GM21619 (cell line): ENCODE data around the gene DHX57.
"Not testable (repeated sequence)": the region's sequence is repeated elsewhere in the genome, so short reads cannot be mapped to it uniquely, and the experiment has no call there.

Experiments used
- ATAC-seq: cut with Tn5 transposase; IDR thresholded peaks from one replicate; pipeline ENCODE4 v1.9.1; 2021; ENCODE audit not compliant: unreplicated experiment

The DHX57 gene

DNA sequence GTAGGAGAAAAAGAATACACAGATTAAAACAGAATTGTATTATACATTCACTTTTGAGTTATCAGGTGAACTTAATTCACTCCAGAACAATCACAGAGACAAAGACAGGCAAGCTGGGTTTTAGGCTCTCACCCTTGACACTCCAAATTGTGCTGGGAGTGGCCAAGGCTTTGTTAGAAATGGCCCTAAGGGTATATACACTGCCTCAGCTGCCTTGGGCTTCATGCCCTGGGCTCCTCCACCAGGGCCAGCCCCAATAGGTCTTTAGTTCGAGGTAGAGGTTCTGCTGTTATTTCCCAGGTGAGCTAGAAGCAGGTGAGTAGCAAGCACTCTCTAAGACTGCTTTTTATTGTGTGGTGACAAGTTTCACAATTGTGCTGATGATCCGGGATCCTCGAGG lies 77.8 kb downstream of the DHX57 start:
- no peak for ATAC-seq

DNA sequence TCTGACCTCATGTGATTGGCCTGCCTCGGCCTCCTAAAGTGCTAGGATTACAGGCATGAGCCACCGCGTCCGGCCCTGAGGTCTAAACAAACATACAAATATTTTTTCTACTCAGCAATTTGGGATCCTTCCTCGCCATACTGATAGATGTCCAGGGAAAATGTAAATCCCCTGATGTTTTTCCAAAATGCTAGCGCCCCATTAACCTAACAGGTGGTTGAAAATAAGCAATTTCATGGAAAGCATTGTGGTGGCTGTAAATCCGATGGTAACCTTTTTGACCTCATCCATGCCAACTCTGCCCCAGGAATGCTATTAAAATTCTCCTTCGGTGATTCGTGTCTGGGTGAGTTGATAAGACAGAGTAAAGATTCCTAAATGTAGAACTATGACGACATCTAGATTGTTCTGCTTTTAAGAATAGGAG lies 78.5 kb downstream of the DHX57 start:
- no peak for ATAC-seq

DNA sequence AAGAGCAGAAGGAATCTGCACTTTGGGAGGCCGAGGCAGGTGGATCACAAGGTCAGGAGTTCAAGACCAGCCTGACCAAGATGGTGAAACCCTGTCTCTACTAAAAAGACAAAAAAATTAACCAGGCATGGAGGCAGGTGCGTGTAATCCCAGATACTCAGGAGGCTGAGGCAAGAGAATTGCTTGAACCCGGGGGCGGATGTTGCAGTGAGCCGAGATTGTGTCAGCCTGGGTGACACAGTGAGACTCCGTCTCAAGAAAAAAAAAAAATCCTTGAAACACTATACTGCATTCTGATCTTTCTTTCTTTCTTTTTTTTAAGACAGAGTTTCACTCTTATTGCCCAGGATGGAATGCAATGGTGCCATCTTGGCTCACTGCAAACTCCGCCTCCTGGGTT lies 80.7 kb downstream of the DHX57 start:
- ATAC-seq = not testable (repeated sequence)

DNA sequence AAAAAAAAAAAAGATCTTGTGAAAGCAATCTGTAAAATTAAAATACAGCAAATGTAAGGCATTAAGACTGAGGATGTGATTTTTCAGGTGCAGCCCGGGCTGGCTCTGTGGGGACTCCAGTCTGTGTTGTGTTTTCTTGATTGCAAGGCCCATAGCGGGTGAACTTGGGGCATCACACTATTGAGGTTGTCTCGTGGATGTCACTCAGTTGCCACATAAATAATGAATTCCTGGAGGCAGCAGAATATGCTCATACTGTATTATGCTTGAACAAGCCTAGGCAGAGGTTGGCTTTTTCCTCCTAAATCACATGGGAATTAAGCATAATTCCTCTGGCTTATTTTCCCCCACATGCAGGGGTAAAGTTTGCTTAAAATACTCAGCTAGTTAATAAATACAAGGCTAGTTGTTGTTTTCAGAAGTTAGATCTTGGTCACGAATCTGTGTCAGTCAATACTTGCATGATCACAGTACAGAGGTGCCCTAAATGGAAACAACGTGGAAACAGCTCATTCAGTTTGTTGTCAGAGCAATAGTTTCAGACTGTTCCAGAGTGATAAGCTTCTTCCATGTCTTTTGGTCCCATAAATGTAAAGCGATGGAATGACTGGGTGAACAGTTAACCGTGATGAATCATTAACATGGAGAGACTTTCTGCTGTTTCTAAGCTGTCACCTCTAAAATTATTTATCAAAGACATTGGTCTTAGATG lies 81.3 kb downstream of the DHX57 start:
- no peak for ATAC-seq

DNA sequence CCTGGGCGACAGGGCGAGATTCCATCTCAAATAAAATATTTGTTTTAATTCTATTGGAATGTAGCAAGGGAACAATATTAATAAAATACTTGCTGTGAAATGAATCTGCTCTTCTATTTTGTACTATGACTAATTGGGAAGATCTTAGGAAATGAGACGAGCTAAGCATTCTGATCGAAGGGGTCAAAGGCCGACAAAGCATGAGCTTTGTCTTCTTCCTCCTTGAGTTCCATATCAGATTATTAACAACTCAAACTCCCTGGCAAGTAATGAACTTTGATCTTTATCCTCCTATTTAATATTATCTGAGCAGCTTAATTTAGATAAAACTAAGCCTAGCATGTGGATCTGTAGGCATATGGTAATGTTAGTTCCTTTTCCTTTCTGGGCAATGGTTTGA lies 82.2 kb downstream of the DHX57 start:
- no peak for ATAC-seq

DNA sequence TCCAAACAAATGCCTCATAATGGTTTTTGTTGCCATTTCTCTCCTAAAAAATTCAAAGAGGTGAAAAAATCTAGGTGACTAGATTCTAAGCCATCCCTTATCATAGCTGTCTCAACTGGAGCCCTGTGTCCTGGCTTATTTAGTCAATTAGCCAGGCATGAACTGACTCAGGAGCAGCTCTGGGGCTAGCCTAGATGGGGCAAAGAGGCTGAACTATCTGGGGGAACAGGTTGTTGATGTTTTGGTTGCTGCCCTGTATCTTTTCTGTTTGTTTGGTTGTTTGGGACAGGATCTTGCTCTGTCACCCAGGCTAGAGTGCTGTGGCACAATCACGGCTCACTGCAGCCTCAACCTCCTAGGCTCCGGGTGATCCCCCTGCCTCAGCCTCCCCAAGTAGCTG lies 83.0 kb downstream of the DHX57 start:
- no peak for ATAC-seq

DNA sequence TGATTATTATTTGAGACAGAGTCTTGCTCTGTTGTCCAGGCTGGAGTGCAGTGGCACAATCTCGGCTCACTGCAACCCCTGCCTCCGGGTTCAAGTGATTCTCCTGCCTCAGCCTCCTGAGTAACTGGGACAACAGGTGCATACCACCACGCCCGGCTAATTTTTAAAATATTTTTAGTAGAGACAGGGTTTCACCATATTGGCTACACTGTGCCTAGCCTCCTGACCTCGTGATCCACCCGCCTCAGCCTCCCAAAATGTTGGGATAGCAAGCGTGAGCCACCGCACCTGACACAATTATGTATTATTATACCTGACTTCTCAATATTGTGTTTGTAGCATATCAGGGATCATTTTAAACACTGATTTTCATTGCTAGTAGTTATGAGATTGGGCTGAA lies 83.4 kb downstream of the DHX57 start:
- ATAC-seq = not testable (repeated sequence)

DNA sequence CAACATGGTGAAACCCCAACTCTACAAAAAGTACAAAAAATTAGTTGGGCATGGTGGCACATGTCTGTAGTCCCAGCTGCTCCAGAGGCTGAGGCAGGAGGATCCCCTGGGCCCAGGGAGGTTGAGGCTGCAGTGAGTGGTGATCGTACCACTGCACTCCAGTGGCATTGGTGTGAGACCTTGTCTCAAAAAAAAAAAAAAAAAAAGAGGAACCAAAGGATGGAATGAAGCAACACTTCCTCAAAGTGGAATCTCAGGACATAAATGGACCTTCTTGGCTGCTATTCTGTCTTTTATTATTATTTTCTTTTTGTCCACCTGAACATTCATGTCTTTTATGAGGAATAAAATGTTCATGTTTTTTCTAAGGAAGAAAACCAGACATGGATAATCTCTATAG lies 84.0 kb downstream of the DHX57 start:
- no peak for ATAC-seq

DNA sequence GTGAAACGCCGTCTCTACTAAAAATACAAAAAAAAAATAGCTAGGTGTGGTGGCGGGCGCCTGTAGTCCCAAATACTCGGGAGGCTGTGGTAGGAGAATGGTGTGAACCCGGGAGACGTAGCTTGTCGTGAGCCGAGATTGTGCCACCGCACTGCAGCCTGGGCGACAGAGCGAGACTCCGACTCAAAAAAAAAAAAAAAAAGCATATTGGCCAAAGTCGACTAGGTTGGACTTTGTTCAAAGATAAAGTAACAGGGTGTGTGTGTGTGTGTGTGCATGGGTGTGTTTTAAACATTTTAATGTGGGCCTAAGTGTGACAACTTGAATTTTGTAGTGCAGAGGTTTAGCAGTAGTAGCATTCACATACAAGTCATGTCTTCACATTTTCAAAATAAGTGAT lies 86.0 kb downstream of the DHX57 start:
- ATAC-seq = no peak

DNA sequence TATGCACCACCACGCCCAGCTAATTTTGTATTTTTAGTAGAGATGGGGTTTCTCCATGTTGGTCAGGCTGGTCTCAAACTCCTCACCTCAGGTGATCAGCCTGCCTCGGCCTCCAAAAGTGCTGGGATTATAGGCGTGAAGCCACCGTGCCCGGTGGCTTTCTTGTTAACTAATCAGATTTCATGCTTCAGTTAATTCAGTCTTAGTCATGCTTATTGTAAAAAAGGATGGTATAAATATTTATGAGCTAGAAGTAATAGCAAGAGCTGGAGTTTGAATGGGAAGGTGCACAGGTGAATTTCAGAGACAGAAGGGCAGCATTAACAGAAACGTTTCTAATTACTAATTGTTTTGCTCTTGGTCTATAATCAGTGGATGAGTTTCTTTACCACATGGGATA lies 87.4 kb downstream of the DHX57 start:
- no peak for ATAC-seq

DNA sequence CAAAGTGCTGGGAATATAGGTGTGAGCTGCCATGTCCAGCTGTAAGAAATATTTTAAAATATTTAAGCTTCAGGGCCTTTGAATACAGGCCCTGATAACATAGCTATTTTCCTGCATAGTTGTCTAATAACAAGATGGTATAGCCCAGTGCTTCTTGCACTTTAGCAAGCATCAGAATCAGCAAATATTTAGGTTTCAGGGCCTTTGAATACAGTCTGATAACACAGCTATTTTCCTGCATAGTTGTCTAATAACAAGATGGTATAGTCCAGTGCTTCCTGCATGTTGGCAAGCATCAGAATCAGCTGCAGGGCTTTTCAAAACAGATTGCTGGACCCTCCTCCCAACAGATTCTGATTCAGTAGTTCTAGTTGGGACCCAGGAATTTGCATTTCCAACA lies 92.1 kb downstream of the DHX57 start:
- ATAC-seq = no peak

DNA sequence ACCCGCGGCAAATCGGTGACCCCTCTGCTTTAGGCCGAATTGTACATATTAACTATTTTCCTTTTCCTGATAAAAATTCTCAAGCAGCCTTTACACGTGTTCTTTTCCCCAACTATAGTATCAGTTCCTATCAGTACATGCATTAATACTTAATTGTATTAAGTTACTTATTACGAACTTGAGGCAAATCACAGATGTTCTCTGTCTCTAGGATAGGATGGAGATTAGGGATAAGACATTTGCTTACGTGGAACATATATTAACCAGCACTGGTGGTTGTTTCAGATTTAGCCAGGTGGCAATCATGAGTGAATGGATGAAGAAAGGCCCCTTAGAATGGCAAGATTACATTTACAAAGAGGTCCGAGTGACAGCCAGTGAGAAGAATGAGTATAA lies 97.0 kb downstream of the DHX57 start:
- no peak for ATAC-seq

DNA sequence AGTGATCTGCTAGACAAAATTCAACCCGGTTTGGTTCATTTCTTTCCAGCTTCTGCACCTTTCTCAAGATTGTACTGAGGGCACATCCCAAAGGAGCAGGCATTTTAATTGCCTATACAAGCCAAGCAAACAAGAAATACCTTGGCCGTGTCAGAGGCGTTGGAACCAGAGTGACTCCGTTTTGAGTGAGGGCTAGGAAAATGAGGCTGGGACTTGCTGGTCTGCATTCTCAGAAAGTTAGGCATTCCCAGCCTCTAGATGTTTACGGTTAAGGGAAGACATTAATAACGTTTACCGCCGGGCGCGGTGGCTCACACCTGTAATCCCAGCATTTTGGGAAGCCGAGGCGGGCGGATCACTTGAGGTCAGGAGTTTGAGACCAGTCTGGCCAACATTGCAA lies 99.2 kb downstream of the DHX57 start:
- no peak for ATAC-seq

DNA sequence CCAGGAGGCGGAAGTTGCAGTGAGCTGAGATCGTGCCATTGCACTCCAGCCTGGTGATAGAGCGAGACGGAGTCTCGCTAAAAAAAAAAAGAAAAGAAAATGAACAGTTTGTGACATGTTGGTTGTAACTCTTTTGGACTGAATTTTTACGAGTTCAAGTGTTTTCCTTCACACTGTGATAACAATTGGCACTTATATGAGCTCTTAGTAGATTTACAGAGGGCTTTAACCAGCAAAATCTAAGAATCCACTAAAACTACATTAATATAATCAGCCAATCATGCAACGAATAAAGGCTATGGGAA lies 99.9 kb downstream of the DHX57 start:
- ATAC-seq = no peak

DNA sequence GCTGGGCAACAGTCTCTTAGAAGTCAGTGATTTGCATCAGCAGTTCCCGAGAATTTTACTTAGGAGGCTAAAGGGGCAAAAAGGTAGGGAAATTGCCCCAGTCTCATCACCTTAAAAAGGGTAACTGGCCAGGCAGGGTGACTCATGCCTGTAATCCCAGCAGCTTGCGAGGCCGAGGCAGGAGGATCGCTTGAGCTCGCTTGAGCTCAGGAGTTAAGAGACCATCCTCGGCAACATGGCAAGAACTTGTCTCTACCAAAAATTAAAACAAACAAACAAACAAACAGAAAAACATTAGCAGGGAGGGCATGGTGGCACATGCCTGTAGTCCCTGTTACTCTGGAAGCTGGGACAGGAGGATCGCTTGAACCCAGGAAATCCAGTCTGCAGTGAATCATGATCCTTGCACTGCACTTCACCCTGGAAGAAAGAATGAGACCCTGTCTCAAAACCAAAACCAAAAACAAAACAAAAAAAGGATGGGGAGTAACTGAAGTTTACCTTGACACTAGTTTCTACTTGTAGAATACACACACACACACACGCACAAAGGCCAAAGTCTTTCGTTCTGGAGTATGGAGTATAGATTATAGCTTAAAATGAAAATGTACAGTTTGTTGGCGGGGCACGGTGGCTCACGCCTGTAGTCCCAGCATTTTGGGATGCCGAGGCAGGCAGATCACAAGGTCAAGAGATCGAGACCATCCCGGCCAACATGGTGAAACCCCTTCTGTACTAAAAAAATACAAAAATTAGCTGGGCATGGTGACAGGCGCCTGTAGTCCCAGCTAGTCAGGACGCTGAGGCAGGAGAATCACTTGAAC lies 100.4 kb downstream of the DHX57 start:
- ATAC-seq = no peak

DNA sequence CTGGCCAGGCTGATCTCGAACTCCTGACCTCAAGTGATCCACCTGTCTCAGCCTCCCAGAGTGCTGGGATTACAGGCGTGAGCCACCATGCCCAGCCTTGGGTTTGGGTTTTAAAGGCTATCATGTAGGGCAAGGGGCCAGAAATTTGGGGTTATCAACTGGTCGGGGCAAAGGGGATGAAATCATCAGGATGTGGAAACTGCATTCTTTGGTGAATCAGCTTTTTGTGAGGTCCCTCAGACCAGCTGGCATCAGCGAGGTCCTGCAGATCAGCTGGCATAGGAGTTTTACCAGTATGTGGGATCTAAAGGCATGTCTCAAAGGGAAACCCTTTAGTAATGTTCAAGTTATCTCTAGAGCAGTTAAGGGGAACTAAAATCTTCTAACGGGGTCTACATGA lies 104.1 kb downstream of the DHX57 start:
- no peak for ATAC-seq

DNA sequence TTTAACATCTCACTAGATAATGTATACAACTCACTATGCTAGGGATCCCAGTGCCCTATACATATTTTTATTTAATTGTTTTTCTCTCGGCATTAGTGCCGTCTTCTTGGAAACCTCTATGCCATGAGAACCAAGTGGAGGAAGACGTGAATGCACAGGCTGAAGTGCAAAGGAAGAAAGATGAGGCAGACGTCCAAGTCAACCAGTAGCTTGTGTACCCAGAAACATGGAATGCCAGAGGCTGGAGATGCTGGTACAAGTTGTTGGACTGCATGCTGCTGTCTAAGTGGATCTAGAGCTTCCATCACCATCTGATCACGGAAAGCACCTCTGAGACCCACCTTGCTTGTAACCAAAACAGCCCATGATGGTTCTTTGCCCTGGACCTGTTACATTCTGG lies 110.2 kb downstream of the DHX57 start:
- ATAC-seq = no peak

DNA sequence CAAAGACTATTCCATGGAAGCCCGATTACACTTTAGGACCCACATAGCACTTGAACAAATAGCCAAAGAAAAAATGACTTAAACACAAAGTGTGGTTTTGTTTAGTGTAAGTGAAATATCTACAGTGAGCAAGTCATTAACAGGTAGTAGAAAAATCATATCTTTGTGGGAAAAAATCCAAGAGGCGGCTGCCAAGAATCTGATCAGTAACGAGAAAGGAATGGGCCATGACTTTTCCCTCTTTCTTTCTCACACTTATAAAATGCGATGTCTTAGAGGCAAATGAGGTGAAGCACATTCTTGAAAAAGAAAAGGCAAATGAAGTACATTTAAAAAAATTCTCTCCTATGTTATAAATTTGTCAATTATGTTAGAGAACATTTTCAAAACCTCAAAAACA lies 110.6 kb downstream of the DHX57 start:
- ATAC-seq = no peak

DNA sequence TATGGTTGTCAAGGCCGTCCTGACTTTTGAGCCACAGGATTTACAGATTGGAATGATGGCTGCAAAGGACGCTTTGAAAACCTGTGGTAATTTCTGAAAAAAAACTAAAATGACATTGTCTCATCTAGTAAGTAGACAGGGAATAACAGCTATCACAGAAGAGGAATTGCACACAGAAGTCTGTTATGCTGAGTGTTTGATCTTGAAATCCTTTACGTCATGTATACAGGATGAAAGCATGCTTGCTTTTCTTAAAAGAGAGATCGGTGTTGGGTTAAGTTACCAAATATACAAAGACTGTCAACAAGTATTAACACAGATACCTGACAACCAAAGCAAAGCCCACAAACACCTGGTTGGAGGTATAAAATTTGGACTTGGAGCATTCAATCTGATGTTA lies 112.0 kb downstream of the DHX57 start:
- ATAC-seq = no peak

DNA sequence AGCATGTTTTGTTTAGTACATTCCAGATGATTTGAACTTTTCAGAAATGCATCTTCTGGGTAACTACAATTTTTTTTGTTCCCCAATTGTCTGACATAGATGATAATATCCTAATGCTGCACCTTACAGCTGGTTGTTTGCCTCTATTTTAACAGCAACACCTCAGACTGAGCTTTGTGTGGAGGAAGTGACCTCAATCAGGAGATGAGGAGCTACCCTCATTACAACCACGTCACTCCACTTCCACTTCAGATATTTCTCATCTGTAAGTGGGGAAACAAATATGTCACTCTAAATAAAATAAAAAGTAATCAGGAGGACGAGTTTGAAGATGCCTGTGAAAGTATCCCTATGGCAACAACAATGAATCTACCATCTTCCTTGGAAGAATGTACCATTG lies 112.5 kb downstream of the DHX57 start:
- no peak for ATAC-seq

DNA sequence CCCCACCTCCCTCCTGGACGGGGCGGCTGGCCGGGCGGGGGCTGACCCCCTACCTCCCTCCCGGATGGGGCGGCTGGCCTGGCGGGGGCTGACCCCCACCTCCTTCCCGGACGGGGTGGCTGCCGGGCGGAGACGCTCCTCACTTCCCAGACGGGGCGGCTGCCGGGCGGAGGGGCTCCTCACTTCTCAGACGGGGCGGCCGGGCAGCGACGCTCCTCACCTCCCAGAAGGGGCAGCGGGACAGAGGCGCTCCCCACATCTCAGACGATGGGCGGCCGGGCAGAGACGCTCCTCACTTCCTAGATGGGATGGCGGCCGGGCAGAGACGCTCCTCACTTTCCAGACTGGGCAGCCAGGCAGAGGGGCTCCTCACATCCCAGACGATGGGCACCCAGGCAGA lies 119.8 kb downstream of the DHX57 start:
- ATAC-seq = not testable (repeated sequence)

DNA sequence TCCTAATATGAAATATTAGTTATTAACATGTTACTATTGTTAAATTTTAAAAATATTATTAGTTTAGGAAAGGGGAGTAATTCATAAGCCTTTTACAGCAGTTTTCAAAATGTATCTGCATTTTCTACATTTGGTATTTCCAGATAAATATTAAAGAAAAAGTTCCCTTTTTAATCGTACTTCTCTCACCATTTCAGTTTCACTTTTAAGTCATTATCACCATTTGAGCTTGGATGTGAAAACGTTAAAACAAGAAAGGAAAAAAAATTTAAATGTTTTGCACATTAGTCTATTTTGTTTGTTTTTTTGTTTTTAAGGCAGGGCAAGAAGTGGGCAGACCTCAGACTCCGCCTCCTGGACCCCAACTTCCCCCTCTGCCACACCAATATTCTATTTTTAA lies 121.2 kb downstream of the DHX57 start:
- no peak for ATAC-seq

DNA sequence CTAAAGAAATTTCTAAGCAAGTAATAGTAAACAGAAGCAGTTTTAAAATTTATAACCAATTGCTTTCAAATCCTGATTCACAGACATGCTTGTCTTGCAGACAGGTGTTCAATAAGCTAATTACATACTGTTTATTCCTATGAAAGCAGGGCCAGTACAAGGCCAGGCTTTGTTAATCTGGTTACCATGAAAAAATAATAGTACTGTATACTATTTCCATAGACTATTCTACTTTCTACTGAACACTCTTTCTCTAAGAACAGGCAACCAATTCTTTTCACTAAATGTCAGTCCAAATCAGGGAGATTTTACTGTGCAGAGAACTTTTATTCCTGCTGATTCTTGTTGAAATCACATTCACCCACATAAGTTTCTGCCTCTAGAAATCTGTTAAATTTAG lies 121.7 kb downstream of the DHX57 start:
- no peak for ATAC-seq
